Kidney epithelial cell (primary cell): ENCODE results near the gene TBL1XR1. TPM values are rescaled to one million over a fixed set of nuclear protein-coding genes. Genes with fewer than 3 reads are reported as not detected.

ENCODE experiments used
- DNase-seq: peaks from one replicate; pipeline ENCODE4 v3.0.0-alpha.2; 2010; ENCODE audit warnings: low read depth
- H3K27me3 ChIP-seq: 2 replicates; pipeline ENCODE4 v1.6.0; 2011; ENCODE audit warnings: low read length; ENCODE audit not compliant: control insufficient read depth, insufficient read depth
- H3K36me3 ChIP-seq: 2 replicates; pipeline ENCODE4 v1.5.1; 2011; ENCODE audit warnings: low read length; ENCODE audit not compliant: control insufficient read depth, insufficient read depth
- H3K4me3 ChIP-seq: 2 replicates; pipeline ENCODE4 v1.5.1; 2011; ENCODE audit warnings: low read depth, mild to moderate bottlenecking, control low read depth, low read length
- CTCF ChIP-seq: IDR thresholded peaks from 2 replicates; pipeline ENCODE4 v1.5.1; 2011; ENCODE audit warnings: mild to moderate bottlenecking, moderate library complexity, low read length, control low read depth, inconsistent platforms; ENCODE audit not compliant: insufficient read depth, poor library complexity, severe bottlenecking
- total RNA-seq: library from RNA; depleted of rRNA; stranded (reverse); fragments of >200 nt; gene quantifications from 2 replicates; pipeline ENCODE4 v1.2.3, GENCODE V29; 2015

TBL1XR1 gene
- total RNA-seq, 1 donor from 2014 or later: 81.4 TPM

- Histone ChIP-seq H3K27me3 (no peaks in the 10 kb centered on the region), H3K4me3 (no peak overlapping the region), H3K36me3 (no peaks in the 10 kb centered on the region)
- TF ChIP-seq CTCF: no peak
- no peak for DNase-seq
Measured at GRCh38 chr3:177154733-177155132, 42.5 kb downstream of the TBL1XR1 start.

- peak; percentile 61 for DNase-seq
- no peak overlapping the region for H3K4me3 ChIP-seq
- H3K36me3 ChIP-seq: no peaks in the 10 kb centered on the region
- TF ChIP-seq CTCF: no peak
- H3K27me3 ChIP-seq: no peaks in the 10 kb centered on the region
Measured at GRCh38 chr3:177150970-177151627, 46.2 kb downstream of the TBL1XR1 start.

GRCh38 chr3:177150218-177150916 is 46.9 kb downstream of the TBL1XR1 start:
- no peaks in the 10 kb centered on the region for H3K36me3 ChIP-seq
- no peaks in the 10 kb centered on the region for H3K27me3 ChIP-seq
- H3K4me3 ChIP-seq: no peak overlapping the region
- no peak for DNase-seq
- no peak for TF ChIP-seq CTCF

GRCh38 chr3:177149106-177149505 is 48.2 kb downstream of the TBL1XR1 start:
- no peak for TF ChIP-seq CTCF
- no peak for DNase-seq
- no peak overlapping the region for H3K4me3 ChIP-seq
- H3K36me3 ChIP-seq: no peaks in the 10 kb centered on the region
- H3K27me3 ChIP-seq: no peaks in the 10 kb centered on the region

GRCh38 chr3:177147790-177148189 is 49.5 kb downstream of the TBL1XR1 start:
- Histone ChIP-seq H3K4me3 (no peak overlapping the region), H3K27me3 (no peaks in the 10 kb centered on the region), H3K36me3 (no peaks in the 10 kb centered on the region)
- DNase-seq: no peak
- TF ChIP-seq CTCF: no peak
